GM12875 (cell line): Measurements from ENCODE around the gene NEDD1.

Source experiments
- H3K4me3 ChIP-seq: one replicate; pipeline ENCODE4 v1.5.1; 2011; ENCODE audit warnings: low read depth, low read length, control low read depth
- CTCF ChIP-seq: IDR thresholded peaks from 2 replicates; pipeline ENCODE4 v1.5.1; 2011; ENCODE audit warnings: low read depth, mild to moderate bottlenecking, control low read depth, inconsistent platforms, low read length, moderate library complexity, borderline replicate concordance; ENCODE audit not compliant: insufficient read depth

The NEDD1 gene

GRCh38 chr12:96985515-96986362 is 78.7 kb downstream of the NEDD1 start:
- TF ChIP-seq CTCF = peak; percentile 96
- H3K4me3 ChIP-seq = peak overlapping the region; percentile 44

GRCh38 chr12:96986883-96987523 is 79.9 kb downstream of the NEDD1 start:
- peak; percentile 39; the same call in 1 of the 2 replicates for TF ChIP-seq CTCF
- H3K4me3 ChIP-seq = no peak overlapping the region

GRCh38 chr12:96988919-96989318 is 81.9 kb downstream of the NEDD1 start:
- TF ChIP-seq CTCF = no peak
- no peak overlapping the region for H3K4me3 ChIP-seq

- no peak overlapping the region for H3K4me3 ChIP-seq
- TF ChIP-seq CTCF = peak; percentile 37
Measured at GRCh38 chr12:96989916-96990315, 82.9 kb downstream of the NEDD1 start.

GRCh38 chr12:96994900-96995299 is 87.8 kb downstream of the NEDD1 start:
- TF ChIP-seq CTCF = no peak
- H3K4me3 ChIP-seq = no peak overlapping the region

GRCh38 chr12:96995861-96996260 is 88.8 kb downstream of the NEDD1 start:
- no peak for TF ChIP-seq CTCF

More at GRCh38 chr12:96995861-96996260, 88.8 kb downstream of the NEDD1 start:
- no peak overlapping the region for H3K4me3 ChIP-seq
